A549 (cell line): ENCODE results near the gene ZNF385D.

Experiments used
- RAD21 ChIP-seq, 2 experiments: fragments of >200 bp in 1 of 2; sonication (Bioruptor Twin) in 1 of 2; formaldehyde crosslinking in 1 of 2; IDR thresholded peaks in 1 of 2; conservative IDR thresholded peaks in 1 of 2; 2 replicates in 1 of 2; 3 replicates in 1 of 2; pipeline ENCODE4 v1.6.1; 2012 to 2018; ENCODE audit warnings: inconsistent platforms in 1 of 2
- TF ChIP-seq, protein P1 (sequence below): fragments of >200 bp; sonication (Bioruptor Twin); formaldehyde crosslinking; IDR thresholded peaks from 3 replicates; pipeline ENCODE4 v1.5.1; 2016

GRCh38 chr3:21704796-21705195 lies 46.2 kb downstream of the ZNF385D start:
- TF ChIP-seq, protein P1, sequence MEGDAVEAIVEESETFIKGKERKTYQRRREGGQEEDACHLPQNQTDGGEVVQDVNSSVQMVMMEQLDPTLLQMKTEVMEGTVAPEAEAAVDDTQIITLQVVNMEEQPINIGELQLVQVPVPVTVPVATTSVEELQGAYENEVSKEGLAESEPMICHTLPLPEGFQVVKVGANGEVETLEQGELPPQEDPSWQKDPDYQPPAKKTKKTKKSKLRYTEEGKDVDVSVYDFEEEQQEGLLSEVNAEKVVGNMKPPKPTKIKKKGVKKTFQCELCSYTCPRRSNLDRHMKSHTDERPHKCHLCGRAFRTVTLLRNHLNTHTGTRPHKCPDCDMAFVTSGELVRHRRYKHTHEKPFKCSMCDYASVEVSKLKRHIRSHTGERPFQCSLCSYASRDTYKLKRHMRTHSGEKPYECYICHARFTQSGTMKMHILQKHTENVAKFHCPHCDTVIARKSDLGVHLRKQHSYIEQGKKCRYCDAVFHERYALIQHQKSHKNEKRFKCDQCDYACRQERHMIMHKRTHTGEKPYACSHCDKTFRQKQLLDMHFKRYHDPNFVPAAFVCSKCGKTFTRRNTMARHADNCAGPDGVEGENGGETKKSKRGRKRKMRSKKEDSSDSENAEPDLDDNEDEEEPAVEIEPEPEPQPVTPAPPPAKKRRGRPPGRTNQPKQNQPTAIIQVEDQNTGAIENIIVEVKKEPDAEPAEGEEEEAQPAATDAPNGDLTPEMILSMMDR, result no peak
- TF ChIP-seq RAD21 (conservative IDR thresholded peaks at IDR 0.05 in 1 of 2, IDR thresholded peaks at IDR 0.05 in 1 of 2), result no peak
